GM06990 (cell line): ENCODE measurements around the gene GNB4.

Source experiments
- DNase-seq: peaks from one replicate; pipeline ENCODE4 v3.0.0-alpha.2; 2011; ENCODE audit not compliant: insufficient read length; ENCODE audit errors: extremely low read depth
- H3K27me3 ChIP-seq: replicated peaks from 2 replicates; pipeline ENCODE4 v1.6.0; 2011; ENCODE audit warnings: low read length; ENCODE audit not compliant: control insufficient read depth, insufficient read depth
- H3K36me3 ChIP-seq: 2 replicates; pipeline ENCODE4 v1.5.1; 2011; ENCODE audit warnings: low read length; ENCODE audit not compliant: control insufficient read depth, insufficient read depth
- H3K4me3 ChIP-seq: replicated peaks from 2 replicates; pipeline ENCODE4 v1.5.1; 2011; ENCODE audit warnings: low read depth, mild to moderate bottlenecking, control low read depth, low read length
- CTCF ChIP-seq: IDR thresholded peaks from 2 replicates; pipeline ENCODE4 v1.5.1; 2011; ENCODE audit warnings: low read length, control low read depth, mild to moderate bottlenecking, inconsistent platforms; ENCODE audit not compliant: insufficient read depth, poor library complexity, severe bottlenecking

Gene GNB4

GRCh38 chr3:179451265-179452175 lies at the start of gene GNB4:
TSS of gene GNB4 (minus strand) at chr3:179451470. CDS start at chr3:179426200, 25,270 bp downstream.
- H3K4me3 ChIP-seq = peak within 1 kb of the TSS; percentile 70
- no peaks in the 10 kb centered on the region for H3K36me3 ChIP-seq
- DNase-seq = peak; percentile 72
- H3K27me3 ChIP-seq = no peaks in the 10 kb centered on the region; the same call in none of the 2 replicates
- no peak for TF ChIP-seq CTCF

- DNase-seq = no peak
- Histone ChIP-seq H3K4me3 (no peak overlapping the region), H3K36me3 (no peaks in the 10 kb centered on the region), H3K27me3 (no peaks in the 10 kb centered on the region; the same call in 1 of the 2 replicates)
- no peak for TF ChIP-seq CTCF
These were observed 44.2 kb upstream of the GNB4 start for GRCh38 chr3:179495483-179495882.

- TF ChIP-seq CTCF = no peak
- DNase-seq = no peak
- no peaks in the 10 kb centered on the region for H3K36me3 ChIP-seq
These were observed 42.0 kb upstream of the GNB4 start for GRCh38 chr3:179493260-179493659.

GRCh38 chr3:179488213-179488612 lies 36.9 kb upstream of the GNB4 start:
- H3K36me3 ChIP-seq = no peaks in the 10 kb centered on the region
- DNase-seq = no peak
- no peaks in the 10 kb centered on the region for H3K27me3 ChIP-seq
- TF ChIP-seq CTCF = no peak
- H3K4me3 ChIP-seq = no peak overlapping the region

More at GRCh38 chr3:179493260-179493659, 42.0 kb upstream of the GNB4 start:
- no peak overlapping the region for H3K4me3 ChIP-seq
- no peaks in the 10 kb centered on the region; the same call in 1 of the 2 replicates for H3K27me3 ChIP-seq

GRCh38 chr3:179486806-179487205 lies 35.5 kb upstream of the GNB4 start:
- Histone ChIP-seq H3K36me3 (no peaks in the 10 kb centered on the region), H3K27me3 (no peaks in the 10 kb centered on the region), H3K4me3 (no peak overlapping the region)
- no peak for TF ChIP-seq CTCF
- DNase-seq = no peak
